ENCODE results near the gene YIPF1. TPM values are rescaled to one million over a fixed set of nuclear protein-coding genes. Genes with fewer than 3 reads are reported as not detected.

YIPF1 gene
- polyA plus RNA-seq, 3 donors = 24.4 to 51.9 (median 42.1) TPM

- Histone ChIP-seq H4K20me1 (ENCODE audit: insufficient read depth, low read length) (no peaks in the 10 kb centered on the region), H3K36me3 (replicated peaks in 1 of 2; ENCODE audit: control insufficient read depth in 1 of 2, insufficient read depth in 2 of 2, low read length in 2 of 2) (peaks cover 14 to 26% of the 10 kb centered on the region in 2 donors), H3K9ac (ENCODE audit: insufficient read depth, low read length, poor library complexity, severe bottlenecking) (no peak overlapping the region), H3K27me3 (ENCODE audit: control insufficient read depth in 2 of 2, insufficient read depth in 2 of 2, low read length in 2 of 2) (no peaks in the 10 kb centered on the region), H3K4me1 (ENCODE audit: control insufficient read depth in 1 of 2, insufficient read depth in 2 of 2, low read length in 2 of 2) (peaks cover 29 to 43% of the 10 kb centered on the region in 2 donors), H3K9me3 (replicated peaks in 1 of 2; ENCODE audit: control insufficient read depth in 1 of 2, insufficient read depth in 1 of 2, low read length in 2 of 2) (no peaks in the 10 kb centered on the region), H3K27ac (ENCODE audit: low read depth in 1 of 2, low read length in 2 of 2) (no peak overlapping the region), H3K79me2 (ENCODE audit: insufficient read depth, low read length) (no peaks in the 10 kb centered on the region), H3K4me2 (replicated peaks; ENCODE audit: extremely low read depth, low read length, poor library complexity, severe bottlenecking) (no peak overlapping the region), H3K4me3 (replicated peaks in 1 of 3; ENCODE audit: low read depth in 2 of 3, low read length in 3 of 3) (no peak overlapping the region), H2AFZ (ENCODE audit: insufficient read depth, low read depth, low read length, poor library complexity, severe bottlenecking) (no peak overlapping the region)
- peaks cover 12 to 20% of the 10 kb centered on the region in 2 donors for H3K36me3 Mint-ChIP-seq
- WGBS (ENCODE audit: insufficient coverage) = 100% methylated on average over 1 of the region's 2 CpGs
- peaks cover 51% of the 10 kb centered on the region for H3K4me1 Mint-ChIP-seq
- H3K27ac Mint-ChIP-seq = peak overlapping the region in 2 of 7 donors; percentile 96 to 97
- H3K4me3 Mint-ChIP-seq = no peak overlapping the region
- no peaks in the 10 kb centered on the region for H3K9me3 Mint-ChIP-seq
- intact Hi-C loops (cut with micrococcal nuclease) = loop anchor here (2.0 to 10.0 kb wide), 3 partner anchors 54 to 164 kb away; partner anchors contain the start of genes IFT25 (in 1 of the 2), NDC1 (in 1 of the 2), TCEANC2 (in 1 of the 2) and TMEM59 (in 1 of the 2)
- peaks cover 0 to 4% (median 2%) of the 10 kb centered on the region in 3 donors for H3K27me3 Mint-ChIP-seq (ENCODE audit: low read depth in 3 of 3)
- DNase-seq = no peak
- TF ChIP-seq CTCF (IDR thresholded peaks at IDR 0.05) = no peak
Measured at GRCh38 chr1:53891018-53891417, 1.4 kb upstream of the YIPF1 start.

- Histone ChIP-seq H3K4me1 (ENCODE audit: control insufficient read depth in 1 of 2, insufficient read depth in 2 of 2, low read length in 2 of 2) (peaks cover 29 to 43% of the 10 kb centered on the region in 2 donors), H3K27me3 (ENCODE audit: control insufficient read depth in 2 of 2, insufficient read depth in 2 of 2, low read length in 2 of 2) (no peaks in the 10 kb centered on the region), H3K4me3 (replicated peaks in 1 of 3; ENCODE audit: low read depth in 2 of 3, low read length in 3 of 3) (peak overlapping the region; percentile 68 to 88 (median 82)), H3K27ac (ENCODE audit: low read depth in 1 of 2, low read length in 2 of 2) (peak overlapping the region in 1 of 2 donors; percentile 83), H4K20me1 (ENCODE audit: insufficient read depth, low read length) (no peaks in the 10 kb centered on the region), H3K79me2 (ENCODE audit: insufficient read depth, low read length) (no peaks in the 10 kb centered on the region), H3K9me3 (replicated peaks in 1 of 2; ENCODE audit: control insufficient read depth in 1 of 2, insufficient read depth in 1 of 2, low read length in 2 of 2) (no peaks in the 10 kb centered on the region), H3K4me2 (replicated peaks; ENCODE audit: extremely low read depth, low read length, poor library complexity, severe bottlenecking) (peak overlapping the region; percentile 81), H2AFZ (ENCODE audit: insufficient read depth, low read depth, low read length, poor library complexity, severe bottlenecking) (peak overlapping the region; percentile 88), H3K9ac (ENCODE audit: insufficient read depth, low read length, poor library complexity, severe bottlenecking) (peak overlapping the region; percentile 79), H3K36me3 (replicated peaks in 1 of 2; ENCODE audit: control insufficient read depth in 1 of 2, insufficient read depth in 2 of 2, low read length in 2 of 2) (peaks cover 18 to 31% of the 10 kb centered on the region in 2 donors)
- intact Hi-C loops (cut with micrococcal nuclease) = loop anchor here (2.0 to 10.0 kb wide), 3 partner anchors 53 to 164 kb away; partner anchors contain the start of genes IFT25 (in 1 of the 2), NDC1 (in 1 of the 2), TCEANC2 (in 1 of the 2) and TMEM59 (in 1 of the 2)
- Mint-ChIP-seq H3K4me1 (peaks cover 50% of the 10 kb centered on the region), H3K27ac (peak overlapping the region; percentile 61 to 97 (median 96)), H3K9me3 (no peaks in the 10 kb centered on the region), H3K4me3 (peak overlapping the region in 1 of 2 donors; percentile 96), H3K27me3 (ENCODE audit: low read depth in 3 of 3) (peaks cover 0 to 4% (median 2%) of the 10 kb centered on the region in 3 donors), H3K36me3 (peaks cover 16 to 25% of the 10 kb centered on the region in 2 donors)
- DNase-seq = peak in 2 of 3 donors; percentile 5 to 49
- WGBS (ENCODE audit: insufficient coverage) = 90% methylated on average over 7 of the region's 7 CpGs
- TF ChIP-seq CTCF (IDR thresholded peaks at IDR 0.05) = no peak
Measured at GRCh38 chr1:53890522-53890941, 935 bp upstream of the YIPF1 start.
